Measurements from ENCODE around the gene CPED1. TPM values are rescaled to one million over a fixed set of nuclear protein-coding genes. Genes with fewer than 3 reads are reported as not detected.
"Not testable (repeated sequence)": the region's sequence is repeated elsewhere in the genome, so short reads cannot be mapped to it uniquely, and the experiment has no call there.

CPED1 gene
- total RNA-seq, 2 donors from 2014 or later, result 5.3 to 7.3 TPM

DNA sequence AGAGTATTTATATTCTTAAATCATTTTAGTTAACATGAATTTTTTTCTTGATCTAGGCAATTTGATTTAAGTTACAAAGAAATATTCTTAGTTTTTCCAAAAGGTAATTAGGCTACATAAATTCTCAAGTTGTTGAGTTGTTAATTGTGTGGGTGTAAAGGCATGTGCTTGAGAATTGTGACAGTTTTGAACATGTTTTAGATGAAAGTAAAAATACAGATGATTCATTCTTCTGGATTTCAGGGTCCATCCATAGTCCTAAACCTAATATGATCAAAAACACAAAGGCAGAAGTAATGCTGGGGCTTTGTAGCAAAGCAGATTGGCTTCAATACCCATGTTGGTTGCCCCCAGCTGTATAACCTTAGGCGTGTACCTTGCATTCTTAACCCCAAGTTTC is 127.9 kb downstream of the CPED1 start:
- H3K4me1 ChIP-seq, result no peaks in the 10 kb centered on the region
- TF ChIP-seq POLR2A (IDR thresholded peaks at IDR 0.05), result no peak
- TF ChIP-seq, protein P1, sequence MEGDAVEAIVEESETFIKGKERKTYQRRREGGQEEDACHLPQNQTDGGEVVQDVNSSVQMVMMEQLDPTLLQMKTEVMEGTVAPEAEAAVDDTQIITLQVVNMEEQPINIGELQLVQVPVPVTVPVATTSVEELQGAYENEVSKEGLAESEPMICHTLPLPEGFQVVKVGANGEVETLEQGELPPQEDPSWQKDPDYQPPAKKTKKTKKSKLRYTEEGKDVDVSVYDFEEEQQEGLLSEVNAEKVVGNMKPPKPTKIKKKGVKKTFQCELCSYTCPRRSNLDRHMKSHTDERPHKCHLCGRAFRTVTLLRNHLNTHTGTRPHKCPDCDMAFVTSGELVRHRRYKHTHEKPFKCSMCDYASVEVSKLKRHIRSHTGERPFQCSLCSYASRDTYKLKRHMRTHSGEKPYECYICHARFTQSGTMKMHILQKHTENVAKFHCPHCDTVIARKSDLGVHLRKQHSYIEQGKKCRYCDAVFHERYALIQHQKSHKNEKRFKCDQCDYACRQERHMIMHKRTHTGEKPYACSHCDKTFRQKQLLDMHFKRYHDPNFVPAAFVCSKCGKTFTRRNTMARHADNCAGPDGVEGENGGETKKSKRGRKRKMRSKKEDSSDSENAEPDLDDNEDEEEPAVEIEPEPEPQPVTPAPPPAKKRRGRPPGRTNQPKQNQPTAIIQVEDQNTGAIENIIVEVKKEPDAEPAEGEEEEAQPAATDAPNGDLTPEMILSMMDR (IDR thresholded peaks at IDR 0.05), result no peak

GRCh38 chr7:121119047-121119446 is 130.5 kb downstream of the CPED1 start:
- 89 to 94% methylated on average over 9 of the region's 9 CpGs for WGBS, 2 donors
- Histone ChIP-seq H3K36me3 (replicated peaks in 1 of 2; ENCODE audit: insufficient read depth in 1 of 2, low read depth in 2 of 2) (no peaks in the 10 kb centered on the region), H3K27me3 (no peaks in the 10 kb centered on the region), H3K4me3 (no peak overlapping the region), H3K9me3 (no peaks in the 10 kb centered on the region), H3K4me1 (no peaks in the 10 kb centered on the region), H3K27ac (no peak overlapping the region)
- no peak for TF ChIP-seq POLR2A (IDR thresholded peaks at IDR 0.05)
- TF ChIP-seq, protein P1 (IDR thresholded peaks at IDR 0.05), result no peak
- ATAC-seq (no peak), DNase-seq (no peak)
- intact Hi-C loops (cut with DNase I), result loop anchor here (10.0 kb wide), 1 partner anchor 216 kb away; no protein-coding TSS in a partner anchor

More for the DNA sequence above, 127.9 kb downstream of the CPED1 start:
- Histone ChIP-seq H3K9me3 (no peaks in the 10 kb centered on the region), H3K4me3 (no peak overlapping the region), H3K36me3 (replicated peaks in 1 of 2; ENCODE audit: insufficient read depth in 1 of 2, low read depth in 2 of 2) (no peaks in the 10 kb centered on the region), H3K27ac (no peak overlapping the region), H3K27me3 (no peaks in the 10 kb centered on the region)
- DNase-seq (no peak), ATAC-seq (no peak)
- 81 to 90% methylated on average over 1 of the region's 1 CpG for WGBS, 2 donors
- intact Hi-C loops (cut with DNase I), result loop anchor here (10.0 kb wide), 1 partner anchor 218 kb away; no protein-coding TSS in a partner anchor

GRCh38 chr7:121123032-121123431 is 134.5 kb downstream of the CPED1 start:
- ATAC-seq, result no peak
- H3K4me1 ChIP-seq, result no peaks in the 10 kb centered on the region
- no peaks in the 10 kb centered on the region for H3K36me3 ChIP-seq (replicated peaks in 1 of 2; ENCODE audit: insufficient read depth in 1 of 2, low read depth in 2 of 2)
- no peak overlapping the region for H3K27ac ChIP-seq
- 63% methylated on average over 2 of the region's 2 CpGs for WGBS, 2 donors
- TF ChIP-seq, protein P1 (IDR thresholded peaks at IDR 0.05), result no peak
- TF ChIP-seq POLR2A (IDR thresholded peaks at IDR 0.05), result no peak
- H3K4me3 ChIP-seq, result no peak overlapping the region
- no peak for DNase-seq
- H3K27me3 ChIP-seq, result no peaks in the 10 kb centered on the region
- intact Hi-C loops (cut with DNase I), result no loop called here
- H3K9me3 ChIP-seq, result no peaks in the 10 kb centered on the region

DNA sequence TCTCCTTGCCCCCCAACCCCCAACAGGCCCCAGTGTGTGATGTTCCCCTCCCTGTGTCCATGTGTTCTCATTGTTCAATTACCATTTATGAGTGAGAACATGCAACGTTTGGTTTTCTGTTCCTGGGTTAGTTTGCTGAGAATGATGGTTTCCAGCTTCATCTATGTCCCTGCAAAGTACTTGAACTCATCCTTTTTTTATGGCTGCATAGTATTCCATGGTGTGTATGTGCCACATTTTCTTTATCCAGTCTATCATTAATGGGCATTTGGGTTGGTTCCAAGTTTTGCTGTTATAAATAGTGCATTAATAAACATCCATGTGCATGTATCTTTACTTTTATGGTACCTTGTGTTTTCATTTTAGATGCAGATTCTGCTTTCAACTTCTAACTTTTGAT is 136.9 kb downstream of the CPED1 start:
- ATAC-seq; intact Hi-C loops (cut with DNase I): not testable (repeated sequence)
- WGBS, 2 donors, result 61 to 63% methylated on average over 1 of the region's 1 CpG

GRCh38 chr7:121126201-121126600 is 137.7 kb downstream of the CPED1 start:
- no peaks in the 10 kb centered on the region for H3K9me3 ChIP-seq
- H3K4me1 ChIP-seq, result no peaks in the 10 kb centered on the region
- H3K27ac ChIP-seq, result no peak overlapping the region
- 95 to 97% methylated on average over 1 of the region's 1 CpG for WGBS, 2 donors
- no peak overlapping the region for H3K4me3 ChIP-seq
- ATAC-seq (no peak), DNase-seq (no peak)
- no peaks in the 10 kb centered on the region for H3K36me3 ChIP-seq (replicated peaks in 1 of 2; ENCODE audit: insufficient read depth in 1 of 2, low read depth in 2 of 2)
- TF ChIP-seq POLR2A (IDR thresholded peaks at IDR 0.05), result no peak
- TF ChIP-seq, protein P1 (IDR thresholded peaks at IDR 0.05), result no peak
- intact Hi-C loops (cut with DNase I), result no loop called here
- H3K27me3 ChIP-seq, result no peaks in the 10 kb centered on the region

More for the DNA sequence above, 136.9 kb downstream of the CPED1 start:
- not testable (repeated sequence) for H3K36me3 ChIP-seq (replicated peaks in 1 of 2; ENCODE audit: insufficient read depth in 1 of 2, low read depth in 2 of 2); H3K27me3 ChIP-seq; DNase-seq; H3K4me3 ChIP-seq; H3K4me1 ChIP-seq; H3K9me3 ChIP-seq; H3K27ac ChIP-seq

Data from body of pancreas (tissue), 4 donors.